B cell (primary cell): ENCODE results near the gene AUTS2. TPM values are rescaled to one million over a fixed set of nuclear protein-coding genes. Genes with fewer than 3 reads are reported as not detected.

Source experiments
- ATAC-seq: fragments of 200-7000 bp; cut with Tn5 transposase; one replicate; pipeline ENCODE4 v1.10.0; 2021; ENCODE audit warnings: low read depth, mild to moderate bottlenecking, moderate number of reproducible peaks, moderate library complexity
- CTCF ChIA-PET: fragments of 350-600 bp; sonication (Branson Sonifier 250); formaldehyde crosslinking; loops from one replicate; lab custom pipeline; 2021; ENCODE audit warnings: antibody characterized with exemption, inconsistent platforms; lab: Charles Lee
- POLR2A ChIA-PET: fragments of 350-600 bp; sonication (Branson Sonifier 250); formaldehyde crosslinking; loops from one replicate; lab custom pipeline; 2021; ENCODE audit warnings: antibody characterized with exemption; lab: Charles Lee
- DNase-seq: peaks from one replicate; pipeline ENCODE4 v3.0.0; 2013
- H2AFZ ChIP-seq: 2 replicates; pipeline ENCODE4 v1.6.1; 2012; ENCODE audit warnings: mild to moderate bottlenecking, low read depth, low read length; ENCODE audit not compliant: insufficient read depth, poor library complexity, severe bottlenecking
- H3K27ac ChIP-seq, 2 donors: 1 replicate in 1 of 2; 2 replicates in 1 of 2; pipeline ENCODE4 v1.5.1; 2012 to 2013; ENCODE audit warnings: low read length in 2 of 2, mild to moderate bottlenecking in 2 of 2, moderate library complexity in 1 of 2
- H3K27me3 ChIP-seq, 4 experiments: fragments of 200-600 bp in 1 of 4; sonication (generic) in 1 of 4; replicated peaks in 1 of 4; 1 replicate in 2 of 4; 2 replicates in 2 of 4; pipeline versions ENCODE4 v1.6.1 to v1.7.0; 2013 to 2016; ENCODE audit warnings: low read length in 3 of 4, mild to moderate bottlenecking in 2 of 4, mixed read lengths in 1 of 4, moderate library complexity in 1 of 4; ENCODE audit not compliant: insufficient read depth in 4 of 4, control insufficient read depth in 3 of 4; ENCODE audit errors: control extremely low read depth in 1 of 4
- H3K36me3 ChIP-seq, 2 experiments: replicated peaks in 1 of 2; 1 replicate in 1 of 2; 2 replicates in 1 of 2; pipeline versions ENCODE4 v1.6.1 to v1.7.1; 2013; ENCODE audit warnings: low read length in 1 of 2; ENCODE audit not compliant: insufficient read depth in 2 of 2, control insufficient read depth in 1 of 2; ENCODE audit errors: control extremely low read depth in 1 of 2, extremely low read depth in 1 of 2
- H3K4me1 ChIP-seq, 2 donors: fragments of 200-600 bp in 1 of 2; sonication (generic) in 1 of 2; 1 replicate in 1 of 2; 2 replicates in 1 of 2; pipeline versions ENCODE4 v1.5.1 to v1.6.1; 2013 to 2017; ENCODE audit warnings: low read length in 2 of 2; ENCODE audit not compliant: control insufficient read depth in 2 of 2, insufficient read depth in 2 of 2
- H3K4me2 ChIP-seq: replicated peaks from 2 replicates; pipeline ENCODE3; 2012; ENCODE audit warnings: mild to moderate bottlenecking, low read depth, low read length; ENCODE audit not compliant: poor library complexity, severe bottlenecking
- H3K4me3 ChIP-seq, 5 experiments: fragments of 200-600 bp in 1 of 5; sonication (generic) in 1 of 5; 1 replicate in 3 of 5; 2 replicates in 2 of 5; pipeline versions ENCODE4 v1.5.1 to v1.7.0; 2011 to 2016; ENCODE audit warnings: low read length in 4 of 5, mild to moderate bottlenecking in 4 of 5, low read depth in 2 of 5, control low read depth in 1 of 5, moderate library complexity in 1 of 5; ENCODE audit not compliant: insufficient read depth in 1 of 5; ENCODE audit errors: control extremely low read depth in 1 of 5, extremely low read depth in 1 of 5
- H3K79me2 ChIP-seq: fragments of 200-600 bp; sonication (generic); one replicate; pipeline ENCODE4 v1.6.0; 2016; ENCODE audit warnings: low read length; ENCODE audit not compliant: control insufficient read depth, insufficient read depth
- H3K9ac ChIP-seq: fragments of 200-600 bp; sonication (generic); 2 replicates; pipeline ENCODE4 v1.6.1; 2017; ENCODE audit warnings: mild to moderate bottlenecking, low read length, moderate library complexity
- H3K9me3 ChIP-seq, 3 donors: one replicate each; pipeline versions ENCODE4 v1.6.1 to v1.7.1; 2013; ENCODE audit warnings: low read length in 2 of 3; ENCODE audit not compliant: control insufficient read depth in 2 of 3, insufficient read depth in 1 of 3; ENCODE audit errors: control extremely low read depth in 1 of 3
- H4K20me1 ChIP-seq: 2 replicates; pipeline ENCODE4 v1.6.0; 2012; ENCODE audit warnings: mild to moderate bottlenecking, low read length; ENCODE audit not compliant: insufficient read depth, control insufficient read depth, poor library complexity, severe bottlenecking
- H3K27ac Mint-ChIP-seq: one replicate; pipeline ENCODE4 v1.8.0; 2021; ENCODE audit warnings: mixed read lengths
- H3K27me3 Mint-ChIP-seq: one replicate; pipeline ENCODE4 v1.8.0; 2021; ENCODE audit warnings: mixed read lengths
- H3K4me1 Mint-ChIP-seq: one replicate; pipeline ENCODE4 v1.8.0; 2021; ENCODE audit warnings: mixed read lengths
- H3K4me3 Mint-ChIP-seq: one replicate; pipeline ENCODE4 v1.8.0; 2021; ENCODE audit warnings: mixed read lengths
- H3K9me3 Mint-ChIP-seq: one replicate; pipeline ENCODE4 v1.8.0; 2022; ENCODE audit warnings: mixed read lengths; ENCODE audit not compliant: insufficient read depth
- CTCF ChIP-seq: fragments of 200-600 bp; IDR thresholded peaks from one replicate; pipeline ENCODE4 v1.8.0; 2022; ENCODE audit warnings: antibody characterized with exemption, mild to moderate bottlenecking
- EZH2 ChIP-seq: IDR thresholded peaks from 2 replicates; pipeline ENCODE4 v1.6.1; 2012; ENCODE audit warnings: borderline replicate concordance, low read depth, mild to moderate bottlenecking, moderate library complexity, low read length; ENCODE audit not compliant: insufficient read depth, poor library complexity, severe bottlenecking
- WGBS: methylation state at CpG from one replicate; pipeline ENCODE4 v1.1.5; 2013; ENCODE audit warnings: missing lambda C conversion rate; ENCODE audit not compliant: insufficient coverage; 5-methylcytosine and 5-hydroxymethylcytosine counted together
- intact Hi-C: fragments of 100-400 bp; cut with micrococcal nuclease; formaldehyde crosslinking; loops from one replicate; pipeline ENCODE4 v1.10.0; 2022
- polyA plus RNA-seq: library from polyadenylated mRNA; depleted of rRNA; stranded (reverse); fragments of >200 nt; gene quantifications from 2 replicates; pipeline ENCODE4 v1.2.3, GENCODE V29; 2012
- total RNA-seq, 2 donors: library from RNA; stranded (reverse); fragments of 120-200 nt in 1 of 2; gene quantifications; 1 replicate in 1 of 2; 2 replicates in 1 of 2; pipeline versions ENCODE4 v1.2.3 to v1.2.4, GENCODE V29; 2013 to 2022

AUTS2 gene
- total and polyA plus RNA-seq, 2 donors (not counting 1 experiment from before 2014, with no cell fraction given), result 22.3 to 35.0 TPM

- no peak overlapping the region for H3K27ac ChIP-seq
- CTCF ChIA-PET, result no interaction called here
- H2AFZ ChIP-seq, result no peak overlapping the region
- Mint-ChIP-seq H3K9me3 (no peaks in the 10 kb centered on the region), H3K27ac (no peak overlapping the region), H3K4me3 (no peak overlapping the region), H3K4me1 (no peaks in the 10 kb centered on the region), H3K27me3 (no peaks in the 10 kb centered on the region)
- H3K79me2 ChIP-seq, result no peaks in the 10 kb centered on the region
- TF ChIP-seq CTCF, result no peak
- H4K20me1 ChIP-seq, result no peaks in the 10 kb centered on the region
- intact Hi-C loops, result no loop called here
- H3K4me3 ChIP-seq, result no peak overlapping the region
- DNase-seq (no peak), ATAC-seq (no peak)
- POLR2A ChIA-PET, result no interaction called here
- no peak overlapping the region for H3K4me2 ChIP-seq
- no CpG with 5 or more reads among the region's 1 CpG for WGBS
- H3K36me3 ChIP-seq, result no peaks in the 10 kb centered on the region
- H3K4me1 ChIP-seq, result no peaks in the 10 kb centered on the region
- H3K9me3 ChIP-seq, result no peaks in the 10 kb centered on the region
- no peak overlapping the region for H3K9ac ChIP-seq
- no peaks in the 10 kb centered on the region for H3K27me3 ChIP-seq
Measured at GRCh38 chr7:70338015-70338414, 739.7 kb downstream of the AUTS2 start.

GRCh38 chr7:70340236-70340635, 742.0 kb downstream of the AUTS2 start:
- no peak overlapping the region for H3K27ac ChIP-seq
- intact Hi-C loops, result no loop called here
- Mint-ChIP-seq H3K4me1 (no peaks in the 10 kb centered on the region), H3K27ac (no peak overlapping the region), H3K27me3 (no peaks in the 10 kb centered on the region), H3K4me3 (no peak overlapping the region), H3K9me3 (no peaks in the 10 kb centered on the region)
- no peak overlapping the region for H3K9ac ChIP-seq
- no CpG with 5 or more reads among the region's 3 CpGs for WGBS
- no peak overlapping the region for H2AFZ ChIP-seq
- no peaks in the 10 kb centered on the region for H3K9me3 ChIP-seq
- no peak for TF ChIP-seq CTCF
- no peak for TF ChIP-seq EZH2
- DNase-seq (no peak), ATAC-seq (no peak)
- CTCF ChIA-PET, result no interaction called here
- H3K27me3 ChIP-seq, result no peaks in the 10 kb centered on the region
- H3K4me1 ChIP-seq, result no peaks in the 10 kb centered on the region
- no peaks in the 10 kb centered on the region for H3K36me3 ChIP-seq
- POLR2A ChIA-PET, result no interaction called here
- H4K20me1 ChIP-seq, result no peaks in the 10 kb centered on the region
- H3K4me3 ChIP-seq, result no peak overlapping the region
- no peaks in the 10 kb centered on the region for H3K79me2 ChIP-seq
- no peak overlapping the region for H3K4me2 ChIP-seq
